ENCODE data around the gene MACROH2A1.

The MACROH2A1 gene

DNA sequence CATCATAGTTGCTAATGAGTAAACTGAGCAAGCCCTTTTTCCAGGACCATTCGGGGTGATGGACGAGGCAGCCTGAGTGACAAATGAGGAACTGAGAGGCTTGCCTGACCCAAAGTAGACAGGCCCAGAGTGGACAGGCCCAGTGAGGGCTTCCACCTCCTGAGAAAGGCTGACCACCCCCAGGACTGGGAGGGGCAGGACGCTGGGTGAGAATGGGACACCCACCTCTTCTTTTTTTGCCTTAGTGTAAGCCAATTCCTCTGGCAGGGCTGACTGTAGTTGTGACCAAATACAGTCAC is 68.3 kb downstream of the MACROH2A1 start:
- no peak for DNase-seq (ENCODE audit: low spot score)

DNA sequence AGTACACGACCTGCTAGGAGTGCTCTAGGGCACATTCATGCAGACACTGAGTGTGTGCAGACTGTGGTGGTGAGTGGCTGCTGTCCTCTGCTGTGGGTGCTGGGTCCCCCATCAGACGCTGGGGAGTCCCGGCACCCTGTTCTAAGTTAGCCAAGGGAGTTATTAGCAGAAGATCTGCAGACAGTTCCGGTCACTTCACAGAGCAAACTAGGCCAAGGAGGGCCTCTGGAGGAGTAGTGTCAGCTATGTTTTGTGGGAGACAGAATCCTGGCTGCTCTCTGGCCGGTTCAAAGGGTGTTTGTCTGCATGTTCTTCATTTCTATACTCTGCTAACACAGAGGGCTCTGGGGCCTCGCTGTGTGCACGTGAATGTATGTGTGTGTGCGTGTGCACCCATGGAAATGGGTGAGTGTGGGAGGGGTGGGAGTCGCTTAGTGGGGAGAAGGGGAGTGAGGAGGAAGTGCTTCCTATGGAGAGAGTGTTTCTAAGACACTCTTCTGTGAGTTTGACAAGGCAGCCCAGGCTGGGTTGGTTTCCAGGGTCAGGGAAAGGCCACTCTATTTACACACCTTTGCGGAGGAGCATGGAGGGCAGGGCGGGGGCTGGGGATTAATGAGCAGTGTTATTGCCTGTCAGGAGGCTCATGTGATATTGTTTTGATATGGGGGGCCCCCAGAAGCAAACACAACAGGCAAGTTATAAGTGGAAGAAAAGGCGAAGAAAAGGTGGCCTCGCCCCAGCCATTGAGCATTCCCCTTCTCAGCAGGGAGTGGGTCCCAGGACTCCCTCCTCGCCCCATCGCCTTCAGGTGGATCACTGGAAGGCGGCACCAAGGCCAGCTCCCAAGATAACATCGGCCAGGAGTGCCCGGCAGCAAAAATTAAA is 68.9 kb downstream of the MACROH2A1 start:
- no peak for DNase-seq (ENCODE audit: low spot score)

DNA sequence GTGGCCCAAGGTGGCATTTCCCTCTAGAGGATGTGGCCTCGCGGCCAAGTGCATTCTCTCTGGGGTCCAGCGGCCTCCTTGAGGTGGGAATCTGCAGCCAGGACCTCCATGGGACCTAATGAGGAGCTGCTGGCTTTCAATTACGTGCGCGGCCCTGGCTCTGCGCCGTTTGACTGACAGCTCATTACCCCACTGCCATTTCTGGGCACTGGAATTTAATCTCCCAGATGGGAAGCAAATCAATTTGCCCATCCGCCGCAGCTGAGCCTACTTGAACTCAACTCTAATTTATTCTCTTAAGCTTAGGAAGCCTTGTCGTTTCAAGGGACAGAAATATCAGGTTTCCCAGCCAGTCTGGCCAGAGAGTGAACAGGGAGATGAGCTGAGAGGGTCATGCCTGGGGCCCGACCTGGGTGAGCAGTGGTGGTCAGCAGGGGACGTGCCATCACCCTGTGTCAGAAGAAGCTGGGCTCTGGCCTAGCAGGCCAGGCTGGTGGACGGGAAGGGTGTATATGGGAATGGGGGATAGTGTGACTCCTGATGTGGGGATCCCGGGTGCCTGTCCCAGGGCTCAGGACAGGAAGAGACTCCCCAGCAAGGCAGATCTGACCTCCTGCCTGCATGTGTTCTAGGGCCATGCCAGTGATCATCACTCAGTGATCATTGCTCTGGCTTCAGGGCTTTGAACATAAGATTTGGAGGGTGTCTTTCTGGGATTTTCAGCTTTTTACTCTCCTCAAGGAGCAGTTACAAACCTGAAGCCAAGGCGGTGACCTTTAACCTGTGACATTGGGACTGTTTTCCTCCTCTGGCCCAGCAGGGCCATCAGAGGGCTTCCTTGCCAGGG is 69.7 kb downstream of the MACROH2A1 start:
- no peak for DNase-seq (ENCODE audit: low spot score)

DNA sequence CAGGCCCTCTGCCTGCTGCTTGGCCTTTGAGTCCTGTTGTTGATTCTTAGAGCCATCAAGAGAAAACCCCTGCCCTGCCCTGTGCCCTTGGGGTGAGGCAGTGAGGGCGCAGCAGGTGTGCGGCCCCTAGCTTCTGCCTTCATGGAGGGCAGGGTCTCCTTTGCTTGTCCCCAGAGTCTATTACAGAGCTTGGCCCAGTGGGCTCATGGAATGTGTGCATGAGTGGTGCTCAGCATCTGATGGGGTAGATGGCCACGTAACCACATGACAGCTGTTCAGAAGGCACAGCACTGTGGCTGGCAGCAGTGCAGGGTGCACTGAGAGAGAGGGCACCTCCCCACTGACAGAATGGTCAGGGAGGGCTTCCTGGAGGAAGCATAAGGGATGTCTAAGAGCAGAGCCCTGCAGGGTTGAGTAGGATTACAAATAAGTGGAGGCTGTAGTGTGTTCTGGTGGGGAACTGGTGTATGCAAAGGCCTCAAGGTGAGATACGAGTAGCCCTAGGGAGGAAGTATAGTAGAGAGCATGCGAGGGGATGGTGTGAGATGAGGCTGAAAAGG is 70.8 kb downstream of the MACROH2A1 start:
- DNase-seq (ENCODE audit: low spot score): no peak

DNA sequence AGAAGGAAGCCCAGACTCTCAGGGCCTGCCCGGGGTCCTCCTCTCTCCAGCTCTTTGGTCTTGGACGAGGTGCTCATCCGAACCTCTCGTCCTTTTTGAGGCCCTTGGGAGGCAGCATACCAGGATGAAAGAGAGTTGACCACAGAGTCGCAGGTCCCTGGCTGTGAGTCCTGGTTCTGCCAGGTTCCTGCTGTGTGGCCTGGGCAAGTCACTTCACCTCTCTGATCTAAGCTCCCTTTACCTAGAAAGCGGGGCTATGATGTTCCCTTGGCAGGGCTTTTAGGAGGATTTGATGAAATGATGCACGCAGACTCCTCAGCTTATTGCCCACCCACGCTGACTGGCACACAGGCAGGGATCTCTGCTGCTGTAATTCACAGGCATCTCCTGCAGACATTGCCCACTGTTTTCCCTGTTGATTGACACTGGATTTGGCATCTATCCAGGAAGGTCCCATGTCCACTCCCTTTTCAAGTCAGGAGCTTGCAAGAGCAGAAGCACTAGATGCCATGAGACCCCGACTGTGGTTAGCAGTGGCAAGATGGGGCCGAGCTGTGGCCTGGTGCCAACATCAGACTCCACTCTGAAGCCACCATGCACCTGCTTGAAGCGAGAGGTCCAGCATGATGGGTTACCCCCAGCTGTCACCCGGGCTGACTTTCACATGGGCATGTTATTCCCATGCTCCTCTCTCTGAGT is 71.5 kb downstream of the MACROH2A1 start:
- no peak for DNase-seq (ENCODE audit: low spot score)

DNA sequence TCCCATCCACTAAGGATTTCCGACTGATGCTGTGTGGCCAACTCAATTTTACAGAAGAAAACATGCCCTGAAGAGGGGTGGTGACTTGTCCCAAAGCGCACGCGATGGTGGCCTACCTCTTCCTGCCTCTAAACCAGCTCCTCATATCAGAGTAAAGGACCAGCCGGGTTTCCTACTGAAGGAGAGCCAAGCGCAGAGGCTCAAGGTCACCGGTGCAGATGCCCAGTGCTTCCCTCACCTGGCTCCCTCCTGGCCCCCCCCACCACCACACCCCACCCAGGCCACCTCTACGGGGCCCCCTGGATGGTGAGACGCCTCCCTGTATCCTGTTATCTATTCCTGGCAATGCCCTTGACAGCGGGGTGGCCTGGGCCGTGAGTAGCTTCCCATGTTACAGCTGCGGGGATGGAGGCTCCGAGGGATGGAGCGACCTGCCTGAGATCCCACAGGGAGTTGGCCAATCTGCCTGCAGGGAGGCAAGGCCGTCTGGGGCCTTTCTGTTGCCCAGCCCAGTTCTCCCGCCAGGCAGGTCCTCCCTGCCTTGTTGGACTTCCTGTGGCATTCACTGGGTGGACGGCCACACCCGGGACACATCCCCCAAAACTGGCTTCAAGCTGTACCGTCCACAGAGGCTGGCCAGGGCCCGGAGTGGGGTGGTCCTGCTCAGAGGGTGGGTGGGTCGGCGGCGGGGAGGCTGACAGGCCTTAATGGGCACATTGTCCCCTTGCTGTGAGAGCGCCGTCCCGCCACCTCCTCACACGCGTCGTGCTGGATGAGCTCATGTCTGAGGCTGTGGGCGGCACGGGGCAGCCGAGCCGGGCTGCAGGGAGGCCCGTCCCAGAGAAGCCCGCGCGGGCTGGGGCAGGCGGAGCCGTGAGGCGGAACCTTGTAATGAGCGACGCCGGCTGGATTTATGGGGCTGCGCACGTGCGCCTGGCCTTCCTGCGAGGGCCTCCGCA is 72.5 kb downstream of the MACROH2A1 start:
- DNase-seq (ENCODE audit: low spot score): no peak

DNA sequence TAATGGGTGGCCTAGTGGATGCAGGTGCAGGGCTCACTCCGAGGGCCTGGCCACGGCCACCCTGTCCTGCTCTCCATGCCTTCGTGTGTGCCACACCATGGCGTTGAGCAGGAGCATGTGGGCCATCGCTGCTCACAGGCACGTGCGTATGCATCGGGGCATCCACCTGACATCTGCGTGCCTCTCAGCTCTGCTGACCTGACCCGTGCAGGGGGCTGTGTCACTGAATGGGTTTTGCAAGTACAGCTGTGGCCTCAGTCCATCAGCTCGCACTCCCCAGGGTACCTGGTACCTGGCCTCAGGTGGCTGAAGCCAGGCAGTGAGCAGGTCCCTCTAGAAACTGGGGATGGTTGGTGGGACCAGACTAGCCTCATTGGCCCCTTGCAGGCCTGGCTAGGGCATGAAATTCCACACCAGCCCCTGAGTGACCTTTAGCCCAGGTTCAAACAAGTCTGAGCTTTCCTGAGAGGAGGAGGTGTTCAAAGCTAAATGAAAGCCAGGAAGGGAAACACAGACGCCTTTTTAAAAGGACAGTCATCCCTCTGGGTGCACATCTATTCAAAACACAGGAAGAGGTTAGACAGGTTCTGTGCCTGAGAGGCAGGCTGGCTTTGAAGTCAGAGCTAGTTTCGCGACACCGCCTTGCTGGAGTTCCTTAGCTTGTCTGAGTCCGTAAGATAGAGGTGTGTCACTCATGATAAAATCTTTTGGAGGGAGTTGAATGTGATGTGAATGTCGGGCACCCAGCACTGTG is 74.0 kb downstream of the MACROH2A1 start:
- no peak for DNase-seq (ENCODE audit: low spot score)

DNA sequence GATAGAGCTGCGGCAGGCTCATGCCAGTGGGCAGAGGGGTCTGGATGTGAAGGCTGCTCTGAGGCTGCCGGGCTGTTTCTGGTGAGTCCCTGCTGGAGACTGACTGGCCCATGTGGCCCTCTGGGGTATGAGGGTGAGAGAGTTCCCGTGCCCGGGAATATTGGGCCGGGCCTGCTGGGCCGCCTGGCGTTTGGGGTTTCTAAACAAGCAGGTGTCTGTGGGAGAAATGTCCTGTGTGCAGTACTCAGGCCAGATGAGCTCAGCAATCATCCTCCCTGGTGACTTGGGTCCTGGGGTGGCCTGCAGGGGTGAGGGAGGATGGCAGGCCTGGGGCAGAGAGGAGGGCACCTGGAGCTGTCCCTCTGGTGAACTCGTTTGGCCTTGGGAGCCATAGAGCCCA is 74.9 kb downstream of the MACROH2A1 start:
- no peak for DNase-seq (ENCODE audit: low spot score)

DNA sequence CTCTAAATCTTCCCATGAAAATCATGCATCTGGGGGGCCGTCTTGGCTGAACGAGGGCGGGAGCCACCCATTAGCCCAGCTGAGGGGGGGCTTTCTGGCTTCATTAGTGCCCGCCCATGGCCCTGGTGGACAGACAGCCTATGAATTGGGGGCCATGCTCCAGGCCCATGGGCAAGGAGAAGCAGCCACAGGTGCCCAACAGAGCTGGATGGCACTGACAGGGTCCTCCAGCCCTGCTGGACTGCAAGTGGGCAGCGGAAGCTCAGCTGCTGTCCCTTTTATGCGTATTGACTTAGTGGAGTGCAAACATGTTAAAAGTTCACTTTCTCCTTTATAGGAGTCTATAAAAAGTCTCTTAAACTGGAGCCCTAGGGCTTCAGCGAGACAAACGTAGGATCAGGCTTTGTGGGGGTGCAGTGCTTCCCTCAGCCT is 75.3 kb downstream of the MACROH2A1 start:
- no peak for DNase-seq (ENCODE audit: low spot score)

DNA sequence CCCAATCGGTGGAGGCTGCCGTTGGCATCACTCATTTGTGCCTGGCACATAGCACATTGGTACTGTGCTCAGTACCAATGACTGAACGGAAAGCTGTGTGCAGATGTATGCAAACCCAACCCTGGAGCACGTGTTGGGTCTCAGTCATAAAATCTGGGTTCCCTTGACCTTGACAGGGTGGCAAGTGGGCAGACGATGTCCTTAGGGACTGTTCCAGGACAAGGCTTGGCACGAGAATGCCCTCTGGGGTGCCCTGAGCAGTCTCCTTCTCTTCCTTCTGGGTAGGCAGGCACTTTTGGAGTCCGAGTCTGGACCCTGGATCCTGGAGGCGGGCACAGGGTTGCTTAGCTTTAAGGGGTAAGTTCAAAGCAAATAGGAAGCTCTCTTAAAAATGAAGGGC is 75.8 kb downstream of the MACROH2A1 start:
- DNase-seq (ENCODE audit: low spot score): no peak

DNA sequence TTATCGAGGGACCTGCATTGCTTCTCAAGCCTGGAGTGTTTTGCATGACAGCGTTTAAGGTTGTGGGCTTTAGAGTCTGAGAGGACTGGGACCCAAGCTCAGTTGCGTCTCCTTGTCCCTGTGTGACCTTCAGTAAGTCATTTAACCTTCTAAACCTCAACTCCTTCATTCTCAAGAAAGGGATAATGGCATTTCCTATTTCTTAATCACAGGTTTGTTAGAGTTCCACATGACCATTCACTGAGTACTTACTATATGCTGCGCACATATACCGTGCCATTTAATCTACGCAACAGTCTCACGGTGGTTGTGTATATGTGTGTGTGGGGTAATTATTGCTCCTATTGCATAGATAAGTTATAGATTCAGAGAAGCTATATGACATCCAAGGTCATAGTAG is 76.3 kb downstream of the MACROH2A1 start:
- no peak for DNase-seq (ENCODE audit: low spot score)

DNA sequence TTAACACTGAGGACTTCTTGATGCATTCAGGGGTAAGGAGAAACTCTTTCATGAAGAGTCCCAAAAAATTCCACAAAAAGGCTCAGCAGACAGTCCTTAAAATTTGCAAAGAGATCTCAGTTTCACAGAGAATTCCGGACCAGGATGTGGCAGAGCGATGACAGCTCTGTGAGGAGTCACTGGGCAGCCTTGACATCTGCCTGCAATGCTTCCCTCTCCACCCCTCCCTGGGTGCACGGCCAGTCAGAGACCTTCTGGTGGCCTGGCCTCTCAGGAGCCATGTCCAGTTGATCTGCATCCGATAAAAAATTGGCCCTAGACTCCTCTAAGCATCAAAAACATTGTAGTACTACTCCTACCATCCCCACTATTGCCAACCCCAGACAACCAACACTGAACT is 76.8 kb downstream of the MACROH2A1 start:
- no peak for DNase-seq (ENCODE audit: low spot score)

DNA sequence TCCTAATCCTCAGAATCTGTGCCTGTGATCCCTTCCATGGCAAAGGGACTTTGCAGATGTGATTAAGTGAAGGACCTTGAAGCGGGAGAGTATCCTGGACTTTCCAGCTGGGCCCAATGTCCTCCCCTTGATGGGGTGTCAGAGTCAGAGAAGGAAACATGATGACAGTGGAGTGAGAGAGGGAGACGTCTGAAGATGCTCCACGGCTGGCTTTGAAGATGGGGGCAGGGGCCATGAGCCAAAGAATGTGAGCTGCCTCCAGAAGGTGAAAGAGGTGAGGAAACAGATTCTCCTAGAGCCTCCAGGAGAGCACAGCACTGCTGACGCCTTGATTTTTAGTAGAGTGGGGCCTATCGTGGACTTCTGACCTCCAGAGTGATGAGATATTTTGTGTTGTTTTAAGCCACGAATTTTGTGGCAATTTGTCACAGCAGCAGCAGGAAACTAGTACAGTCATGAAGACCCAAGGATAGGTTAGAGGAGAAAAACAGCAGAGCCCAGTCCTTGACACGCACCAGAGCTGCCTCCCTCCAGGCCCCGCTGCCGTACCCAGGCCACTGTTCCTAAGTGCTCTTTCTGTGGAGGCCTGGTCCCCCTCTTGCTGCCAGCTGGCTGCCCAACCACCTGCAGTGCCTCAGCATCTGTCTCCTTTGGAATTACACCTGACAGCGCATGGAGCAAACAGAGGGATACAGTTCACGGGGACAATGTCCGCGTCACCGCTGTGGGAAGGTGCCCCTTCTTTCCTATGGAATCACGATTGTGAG is 78.1 kb downstream of the MACROH2A1 start:
- no peak for DNase-seq (ENCODE audit: low spot score)

DNA sequence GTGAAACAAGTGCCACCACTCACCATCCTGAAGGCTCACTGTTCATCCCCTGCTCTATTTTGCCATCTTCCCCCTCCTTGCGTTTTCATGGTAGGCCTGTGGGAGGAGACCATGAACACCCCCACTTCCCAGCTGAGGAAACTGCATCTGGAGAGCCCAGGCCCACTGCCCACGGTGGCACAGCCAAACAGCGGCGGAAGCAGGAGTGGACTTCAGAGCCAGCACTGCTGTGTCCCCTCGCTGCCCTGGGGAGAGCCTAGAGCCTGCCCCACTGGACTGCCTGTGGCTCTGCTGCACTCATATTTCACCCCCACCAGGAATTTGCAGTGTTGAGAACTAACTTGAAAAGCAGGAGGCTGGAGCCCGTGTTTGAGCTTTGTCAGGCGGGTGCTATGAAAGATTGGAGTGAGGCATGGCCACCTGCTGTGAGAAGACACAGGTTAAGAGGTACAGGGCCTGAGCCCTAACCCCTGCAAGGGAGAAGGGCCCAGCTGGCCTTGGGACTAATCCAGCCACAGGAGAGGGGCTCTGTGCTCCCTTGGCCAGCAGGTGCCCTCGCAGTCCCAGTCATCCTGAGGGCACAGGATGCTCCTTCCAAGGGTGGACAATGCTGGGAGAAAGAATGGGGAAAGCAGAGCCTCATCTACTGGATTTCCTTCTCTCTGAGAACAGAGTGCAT is 79.0 kb downstream of the MACROH2A1 start:
- DNase-seq (ENCODE audit: low spot score): peak; percentile 32

DNA sequence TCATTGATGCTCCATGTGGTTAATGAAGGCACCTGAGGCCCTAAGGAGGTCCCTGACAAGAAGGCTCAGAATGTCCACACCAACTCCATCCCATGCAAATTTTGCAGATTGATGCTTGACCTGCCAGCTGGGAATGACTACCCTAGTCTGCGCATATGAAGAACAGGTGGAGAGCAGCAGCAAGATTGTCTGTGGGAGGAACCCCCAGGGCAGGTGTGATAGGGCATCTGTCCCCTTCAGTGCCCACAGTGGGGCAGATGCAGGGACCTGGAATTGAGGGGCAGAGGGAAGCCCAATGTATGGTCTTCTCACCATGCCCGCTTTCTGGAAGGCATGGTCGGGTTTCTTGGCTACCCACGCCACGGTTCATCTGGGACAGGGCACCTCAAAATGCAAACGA is 79.6 kb downstream of the MACROH2A1 start:
- no peak for DNase-seq (ENCODE audit: low spot score)

DNA sequence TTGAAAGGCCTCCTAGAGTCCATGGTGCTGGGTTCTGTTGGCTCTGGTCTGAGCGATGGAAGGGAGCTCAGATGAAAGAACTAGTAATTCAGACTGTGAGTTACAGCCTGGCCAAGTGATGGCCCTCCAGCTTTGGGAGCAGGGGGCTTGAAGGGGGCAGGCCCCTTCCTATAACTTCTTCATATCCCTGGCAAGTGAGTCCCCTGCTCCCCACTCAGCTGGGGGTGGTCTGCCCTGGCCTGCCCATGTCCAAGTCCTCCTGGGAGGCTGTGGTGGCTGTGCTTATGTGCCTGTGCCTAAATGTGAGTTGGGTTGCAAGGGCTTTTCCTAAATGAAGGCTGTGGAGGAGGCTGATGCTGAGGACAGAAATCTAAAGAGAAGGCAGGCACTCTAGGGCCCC is 80.1 kb downstream of the MACROH2A1 start:
- no peak for DNase-seq (ENCODE audit: low spot score)

DNA sequence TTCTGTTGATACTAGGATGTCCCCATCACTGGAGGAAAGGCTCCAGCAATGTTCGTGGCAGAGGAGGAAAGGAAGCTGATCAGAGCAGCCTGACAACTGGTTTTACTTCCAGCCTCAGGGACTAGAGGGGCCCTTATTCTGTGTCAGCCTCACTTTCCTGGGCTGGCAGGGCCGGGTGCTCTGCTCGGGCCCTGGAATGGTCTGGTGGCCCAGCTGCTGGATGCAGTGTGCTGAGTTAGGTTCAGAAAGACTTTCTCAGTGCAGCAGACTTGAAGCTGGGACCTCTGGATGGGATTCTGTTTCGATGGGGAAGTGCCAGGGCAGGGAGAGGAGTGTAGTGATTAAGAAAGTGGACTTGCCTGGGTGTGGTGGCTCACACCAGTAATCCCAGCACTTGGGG is 81.0 kb downstream of the MACROH2A1 start:
- DNase-seq (ENCODE audit: low spot score): no peak

DNA sequence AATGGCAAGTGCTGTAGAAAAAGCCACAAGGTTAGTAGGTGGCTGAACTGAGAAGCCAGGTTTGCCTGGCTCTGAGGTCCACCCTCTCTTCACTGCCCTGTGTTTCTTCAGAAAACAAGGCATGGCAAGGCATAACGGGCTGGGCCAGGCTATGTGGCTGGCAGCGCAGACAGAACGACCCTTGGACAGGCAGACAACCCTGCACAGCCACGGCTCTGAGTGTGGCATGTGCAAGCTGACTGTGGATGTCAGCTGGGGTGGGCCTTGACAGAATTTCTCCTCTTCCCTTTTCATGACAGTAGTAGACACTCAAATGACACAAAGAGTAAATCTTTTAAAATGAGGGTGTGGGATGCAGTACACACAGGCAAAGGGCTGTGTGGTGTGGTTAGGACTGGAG is 81.7 kb downstream of the MACROH2A1 start:
- DNase-seq (ENCODE audit: low spot score): no peak

DNA sequence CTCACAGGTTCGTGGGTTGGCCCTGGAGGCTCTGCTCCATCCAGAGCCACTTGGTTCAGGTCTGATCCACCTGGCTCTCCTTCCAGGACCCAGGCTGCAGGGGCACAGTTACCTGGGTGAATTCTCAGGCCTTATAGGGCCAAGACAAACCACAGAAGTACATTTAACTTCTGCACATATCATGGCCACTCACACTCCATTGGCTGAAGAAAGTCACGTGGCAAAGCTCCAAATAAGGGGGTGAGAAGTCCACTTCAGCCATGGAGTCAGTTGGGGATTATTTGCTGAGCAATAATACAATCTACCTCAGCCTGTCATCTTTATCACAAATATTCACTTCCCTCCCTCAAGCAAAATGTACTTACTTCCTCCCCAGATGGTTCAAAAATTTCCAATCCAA is 83.6 kb downstream of the MACROH2A1 start:
- DNase-seq (ENCODE audit: low spot score): no peak

Data from cerebellar cortex (tissue), 1 donor.